ENCODE measurements around the gene ACTBL2.
A peak's percentile ranks its signal among the peaks of the same experiment; 100 is the strongest.
"Not testable (repeated sequence)": the region's sequence is repeated elsewhere in the genome, so short reads cannot be mapped to it uniquely, and the experiment has no call there.

Gene ACTBL2

GRCh38 chr5:57494104-57495098 lies 11.8 kb upstream of the ACTBL2 start:
- peak; percentile 9 for DNase-seq

GRCh38 chr5:57493034-57493433 lies 10.4 kb upstream of the ACTBL2 start:
- no peak for DNase-seq

- DNase-seq, result no peak
Measured at GRCh38 chr5:57492632-57493031, 10.0 kb upstream of the ACTBL2 start.

GRCh38 chr5:57491369-57491965 lies 8.9 kb upstream of the ACTBL2 start:
- no peak for DNase-seq

GRCh38 chr5:57488215-57488955 lies 5.8 kb upstream of the ACTBL2 start:
- DNase-seq, result no peak

- no peak for DNase-seq
Measured at GRCh38 chr5:57486027-57486602, 3.5 kb upstream of the ACTBL2 start.

- DNase-seq, result no peak
Measured at GRCh38 chr5:57478826-57479225, 3.8 kb downstream of the ACTBL2 start.

- DNase-seq, result no peak
Measured at GRCh38 chr5:57476601-57477056, 6.0 kb downstream of the ACTBL2 start.

- DNase-seq, result no peak
Measured at GRCh38 chr5:57470339-57470738, 12.3 kb downstream of the ACTBL2 start.

- DNase-seq, result no peak
Measured at GRCh38 chr5:57468481-57469163, 14.0 kb downstream of the ACTBL2 start.

GRCh38 chr5:57466544-57466943 lies 16.1 kb downstream of the ACTBL2 start:
- DNase-seq, result no peak

GRCh38 chr5:57460056-57460455 lies 22.6 kb downstream of the ACTBL2 start:
- DNase-seq, result not testable (repeated sequence)

GRCh38 chr5:57458443-57458842 lies 24.2 kb downstream of the ACTBL2 start:
- no peak for DNase-seq

- no peak for DNase-seq
Measured at GRCh38 chr5:57456531-57457135, 26.0 kb downstream of the ACTBL2 start.

GRCh38 chr5:57455511-57456455 lies 26.8 kb downstream of the ACTBL2 start:
- no peak for DNase-seq

- no peak for DNase-seq
Measured at GRCh38 chr5:57454896-57455295, 27.7 kb downstream of the ACTBL2 start.

- no peak for DNase-seq
Measured at GRCh38 chr5:57453728-57454127, 28.9 kb downstream of the ACTBL2 start.

- no peak for DNase-seq
Measured at GRCh38 chr5:57452885-57453284, 29.7 kb downstream of the ACTBL2 start.

- no peak for DNase-seq
Measured at GRCh38 chr5:57450991-57451876, 31.4 kb downstream of the ACTBL2 start.

GRCh38 chr5:57448751-57449150 lies 33.9 kb downstream of the ACTBL2 start:
- DNase-seq, result no peak
